Stimulated activated CD8-positive, alpha-beta memory T cell treated with anti-CD3 and anti-CD28 coated beads, Interleukin-2, amount 100 ng/mL, for 1 hour (primary cell): ENCODE measurements around the gene CDH22.

Experiments
- DNase-seq, 2 donors: peaks; one replicate each; pipeline ENCODE4 v3.0.0-alpha.2; 2020; ENCODE audit warnings: low read depth in 2 of 2

Gene CDH22

GRCh38 chr20:46214824-46215488 lies 93.3 kb downstream of the CDH22 start:
- DNase-seq = no peak

GRCh38 chr20:46213946-46214823 lies 94.1 kb downstream of the CDH22 start:
- no peak for DNase-seq

- no peak for DNase-seq
These were observed 95.4 kb downstream of the CDH22 start for GRCh38 chr20:46212876-46213275.

- DNase-seq = no peak
These were observed 96.0 kb downstream of the CDH22 start for GRCh38 chr20:46212252-46212651.

- no peak for DNase-seq
These were observed 97.0 kb downstream of the CDH22 start for GRCh38 chr20:46211331-46211722.

- no peak for DNase-seq
These were observed 97.5 kb downstream of the CDH22 start for GRCh38 chr20:46210672-46211330.

- no peak for DNase-seq
These were observed 98.2 kb downstream of the CDH22 start for GRCh38 chr20:46209930-46210671.

- no peak for DNase-seq
These were observed 100.5 kb downstream of the CDH22 start for GRCh38 chr20:46207793-46208192.

GRCh38 chr20:46206992-46207549 lies 101.2 kb downstream of the CDH22 start:
- DNase-seq = no peak

GRCh38 chr20:46206025-46206424 lies 102.3 kb downstream of the CDH22 start:
- no peak for DNase-seq

- DNase-seq = no peak
These were observed 102.9 kb downstream of the CDH22 start for GRCh38 chr20:46205349-46205748.

GRCh38 chr20:46204594-46205186 lies 103.6 kb downstream of the CDH22 start:
- DNase-seq = no peak

GRCh38 chr20:46203510-46203837 lies 104.8 kb downstream of the CDH22 start:
- no peak for DNase-seq

- no peak for DNase-seq
These were observed 105.4 kb downstream of the CDH22 start for GRCh38 chr20:46202766-46203509.

GRCh38 chr20:46200582-46201570 lies 107.4 kb downstream of the CDH22 start:
- DNase-seq = no peak

GRCh38 chr20:46199198-46199597 lies 109.1 kb downstream of the CDH22 start:
- no peak for DNase-seq

- no peak for DNase-seq
These were observed 111.3 kb downstream of the CDH22 start for GRCh38 chr20:46196990-46197389.

- no peak for DNase-seq
These were observed 112.8 kb downstream of the CDH22 start for GRCh38 chr20:46195264-46196036.

GRCh38 chr20:46194409-46194808 lies 113.9 kb downstream of the CDH22 start:
- no peak for DNase-seq
